Measurements from ENCODE around the gene PTPRR. TPM values are rescaled to one million over a fixed set of nuclear protein-coding genes. Genes with fewer than 3 reads are reported as not detected.

The PTPRR gene
- polyA plus RNA-seq, 4 donors = 0.08 to 0.79 (median 0.44) TPM

- no peak for DNase-seq (ENCODE audit: low read depth in 4 of 4, low spot score in 3 of 4)
Observed at GRCh38 chr12:70806043-70806442, 114.5 kb downstream of the PTPRR start.

DNA sequence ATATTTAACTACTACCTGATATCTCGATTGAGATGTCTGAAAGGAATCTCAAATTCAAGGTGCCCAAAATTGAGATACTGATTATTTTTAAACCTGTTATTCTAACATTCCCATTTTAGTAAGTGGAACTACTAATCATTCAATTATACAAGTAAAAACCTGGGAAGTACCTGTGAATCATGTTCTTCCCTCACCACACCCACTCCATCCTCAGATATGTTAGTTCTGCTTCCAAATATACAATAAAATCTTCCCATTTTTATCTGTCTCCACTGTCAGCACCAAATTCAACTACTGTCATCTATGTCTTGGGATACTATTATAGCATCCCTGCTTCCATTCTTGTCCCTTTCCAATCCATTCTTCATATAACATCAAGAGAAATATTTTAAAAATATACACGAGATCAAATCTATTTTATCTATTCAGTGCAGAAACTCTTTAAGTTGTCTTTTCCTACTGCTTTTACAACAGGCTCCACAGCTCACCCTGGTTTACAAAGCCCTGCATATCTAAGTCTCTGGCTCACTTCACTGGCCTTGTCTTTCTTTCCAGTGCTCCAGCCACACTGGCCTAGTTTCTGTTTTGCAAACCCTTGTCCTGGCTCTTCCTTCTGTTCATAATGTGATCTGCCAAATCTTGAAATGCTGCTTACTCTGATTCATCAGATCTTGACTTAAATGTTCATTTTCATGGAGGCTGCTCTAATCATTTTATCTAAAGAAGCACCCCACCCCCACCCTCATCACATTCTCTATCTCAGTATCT, 122.3 kb downstream of the PTPRR start:
- DNase-seq (ENCODE audit: low read depth in 4 of 4, low spot score in 3 of 4) = no peak

DNA sequence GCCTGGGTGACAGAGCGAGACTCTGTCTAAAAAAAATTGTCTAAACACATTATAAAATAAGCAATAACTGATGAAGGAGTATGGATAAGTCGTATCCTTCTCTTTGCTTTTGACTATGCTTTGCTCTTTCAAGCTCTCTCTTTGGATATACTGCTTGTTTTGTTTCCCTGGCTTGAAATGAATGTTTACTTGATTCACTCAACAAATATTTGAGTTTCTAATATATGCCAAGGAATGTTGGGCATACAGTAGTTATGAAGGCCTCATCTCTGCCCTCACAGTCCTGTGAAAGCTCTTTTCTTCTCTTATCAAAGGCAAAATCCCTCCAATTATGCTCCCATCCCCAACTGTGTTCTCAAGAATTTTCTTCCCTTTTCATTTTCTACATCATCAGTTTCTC, 123.5 kb downstream of the PTPRR start:
- DNase-seq (ENCODE audit: low read depth in 4 of 4, low spot score in 3 of 4) = no peak

DNA sequence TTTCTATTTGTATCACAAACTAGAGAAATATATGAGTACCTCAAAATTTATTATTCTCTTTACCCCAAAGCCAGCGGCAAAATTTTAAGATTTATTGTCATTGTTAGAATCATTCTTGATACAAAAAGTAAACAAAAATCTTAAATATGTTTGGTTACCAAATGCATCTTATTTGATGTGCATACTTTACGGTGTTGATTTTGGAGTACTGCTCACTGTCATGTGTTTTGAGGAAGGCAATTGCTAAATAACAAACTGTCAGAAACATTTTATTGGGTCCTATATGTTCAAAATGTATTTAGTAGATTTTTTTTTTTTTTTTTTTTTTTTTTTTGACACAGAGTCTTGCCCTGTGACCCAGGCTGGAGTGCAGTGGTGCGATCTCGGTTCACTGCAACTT, 124.9 kb downstream of the PTPRR start:
- DNase-seq (ENCODE audit: low read depth in 4 of 4, low spot score in 3 of 4) = no peak

GRCh38 chr12:70794131-70794530, 126.4 kb downstream of the PTPRR start:
- DNase-seq (ENCODE audit: low read depth in 4 of 4, low spot score in 3 of 4) = no peak

DNA sequence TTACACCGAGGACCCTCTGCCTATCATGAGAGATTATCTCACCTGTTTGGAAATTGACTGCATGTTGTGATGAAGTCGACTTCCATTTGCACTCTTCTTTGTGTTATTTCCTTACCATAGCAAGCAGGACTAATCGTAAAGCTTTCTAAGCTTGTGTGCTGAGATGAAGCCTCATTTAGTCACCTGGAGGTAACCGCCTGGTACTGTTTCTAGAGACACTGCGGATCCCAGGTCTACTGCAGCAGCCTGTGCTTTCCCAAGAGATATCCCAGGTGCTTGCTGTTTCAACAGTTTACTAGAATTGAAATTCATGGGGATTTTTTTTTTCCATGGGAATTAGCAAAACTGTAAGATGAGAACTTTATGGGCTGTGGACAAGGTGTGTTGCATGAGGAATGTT, 131.8 kb downstream of the PTPRR start:
- no peak for DNase-seq (ENCODE audit: low read depth in 4 of 4, low spot score in 3 of 4)

GRCh38 chr12:70787612-70788011, 132.9 kb downstream of the PTPRR start:
- DNase-seq (ENCODE audit: low read depth in 4 of 4, low spot score in 3 of 4) = no peak

DNA sequence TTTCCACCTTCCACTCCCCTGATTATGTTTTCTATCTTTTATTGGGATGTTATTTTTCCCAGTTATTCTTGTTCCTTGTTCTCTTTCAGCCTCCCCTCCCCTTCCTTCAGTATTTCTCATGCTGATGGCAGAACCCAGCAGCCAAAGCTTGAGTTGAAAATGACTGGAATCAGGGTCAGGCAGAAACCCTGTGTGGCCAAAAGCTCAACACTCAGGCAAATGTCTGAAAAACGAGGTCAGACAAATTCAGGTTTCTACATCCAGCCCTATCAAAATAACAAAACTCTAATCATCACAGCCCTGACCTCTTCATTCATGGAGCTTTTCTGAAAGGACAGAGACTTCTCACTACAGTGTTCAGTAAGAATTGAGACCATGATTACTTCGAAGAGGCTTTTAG, 134.6 kb downstream of the PTPRR start:
- DNase-seq (ENCODE audit: low read depth in 4 of 4, low spot score in 3 of 4) = no peak

GRCh38 chr12:70784042-70784668, 136.4 kb downstream of the PTPRR start:
- no peak for DNase-seq (ENCODE audit: low read depth in 4 of 4, low spot score in 3 of 4)

DNA sequence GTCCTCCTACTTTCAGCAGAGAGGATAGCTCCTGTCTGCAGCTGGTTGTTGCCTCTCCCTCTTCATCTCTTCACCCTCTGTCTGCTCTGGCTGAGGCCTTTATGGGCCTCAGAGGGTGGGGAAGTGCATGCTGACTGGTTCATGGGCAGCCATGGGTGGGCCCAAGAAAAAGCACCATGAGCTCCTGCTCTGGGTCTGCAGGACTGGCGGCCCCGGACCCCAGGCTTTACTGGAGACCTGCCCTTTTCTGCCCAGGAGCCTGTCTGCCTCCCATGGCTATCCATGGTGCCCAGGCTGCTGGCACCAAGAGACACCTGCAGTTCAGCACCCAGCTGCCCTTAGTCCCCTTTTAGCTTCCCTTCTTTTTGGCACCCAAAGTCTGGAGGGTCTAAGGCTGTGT, 137.1 kb downstream of the PTPRR start:
- no peak for DNase-seq (ENCODE audit: low read depth in 4 of 4, low spot score in 3 of 4)

GRCh38 chr12:70779250-70779649, 141.3 kb downstream of the PTPRR start:
- DNase-seq (ENCODE audit: low read depth in 4 of 4, low spot score in 3 of 4) = no peak

GRCh38 chr12:70774055-70774454, 146.5 kb downstream of the PTPRR start:
- DNase-seq (ENCODE audit: low read depth in 4 of 4, low spot score in 3 of 4) = no peak

DNA sequence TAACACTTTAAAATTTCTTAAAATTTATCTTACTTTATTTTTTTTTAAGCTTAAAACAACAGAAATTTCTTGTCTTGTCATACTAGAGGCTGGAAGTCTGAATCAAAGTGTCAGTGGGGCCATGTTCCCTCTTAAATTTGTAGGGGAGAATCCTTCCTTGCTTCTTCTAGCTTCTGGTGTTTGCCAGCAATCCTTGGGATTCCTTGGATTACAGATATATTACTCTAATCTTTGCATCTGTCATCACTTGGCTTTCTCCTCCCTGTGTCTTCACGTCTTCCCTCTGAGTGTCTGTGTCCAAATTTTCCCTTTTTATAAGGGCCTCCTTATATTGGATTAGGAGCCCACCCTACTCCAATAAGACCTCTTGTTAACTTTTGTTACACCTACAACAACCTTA, 147.7 kb downstream of the PTPRR start:
- no peak for DNase-seq (ENCODE audit: low read depth in 4 of 4, low spot score in 3 of 4)

DNA sequence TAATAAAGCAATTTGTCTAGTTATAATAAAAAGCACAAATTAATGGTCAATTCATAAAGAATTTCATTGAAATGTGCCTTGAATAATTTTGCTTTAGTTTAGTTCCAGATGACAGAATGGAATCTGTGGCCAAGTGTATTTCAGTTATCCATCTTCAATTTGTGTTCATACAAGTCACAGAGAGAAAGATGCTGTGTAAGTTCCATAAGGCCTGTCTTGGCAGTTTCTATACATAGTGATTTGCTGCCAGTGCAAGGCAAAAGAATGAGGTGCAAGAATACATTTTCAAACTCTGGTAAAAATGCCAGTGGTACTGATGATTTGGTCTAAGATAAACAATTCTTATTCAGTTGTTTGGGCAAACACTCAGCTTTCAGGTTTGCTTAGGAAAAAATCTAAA, 149.0 kb downstream of the PTPRR start:
- no peak for DNase-seq (ENCODE audit: low read depth in 4 of 4, low spot score in 3 of 4)

GRCh38 chr12:70763666-70764065, 156.9 kb downstream of the PTPRR start:
- no peak for DNase-seq (ENCODE audit: low read depth in 4 of 4, low spot score in 3 of 4)

DNA sequence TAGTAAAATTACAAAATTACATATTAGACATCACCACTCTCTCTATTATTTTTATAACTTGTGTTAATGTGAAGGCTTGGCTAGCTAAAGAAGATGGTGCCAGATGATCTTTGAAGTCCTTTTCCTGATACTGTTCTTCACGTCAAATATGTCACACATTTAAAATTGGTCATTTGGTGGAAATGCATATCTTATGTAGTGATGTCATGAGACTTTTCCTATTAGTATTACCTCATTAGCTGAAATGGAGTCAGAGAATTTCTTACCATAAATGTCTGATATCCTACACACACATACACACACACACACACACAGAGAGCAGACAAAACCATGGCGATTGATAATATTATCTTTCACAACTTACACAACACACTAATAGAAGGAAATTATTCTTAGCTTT, 158.5 kb downstream of the PTPRR start:
- no peak for DNase-seq (ENCODE audit: low read depth in 4 of 4, low spot score in 3 of 4)

DNA sequence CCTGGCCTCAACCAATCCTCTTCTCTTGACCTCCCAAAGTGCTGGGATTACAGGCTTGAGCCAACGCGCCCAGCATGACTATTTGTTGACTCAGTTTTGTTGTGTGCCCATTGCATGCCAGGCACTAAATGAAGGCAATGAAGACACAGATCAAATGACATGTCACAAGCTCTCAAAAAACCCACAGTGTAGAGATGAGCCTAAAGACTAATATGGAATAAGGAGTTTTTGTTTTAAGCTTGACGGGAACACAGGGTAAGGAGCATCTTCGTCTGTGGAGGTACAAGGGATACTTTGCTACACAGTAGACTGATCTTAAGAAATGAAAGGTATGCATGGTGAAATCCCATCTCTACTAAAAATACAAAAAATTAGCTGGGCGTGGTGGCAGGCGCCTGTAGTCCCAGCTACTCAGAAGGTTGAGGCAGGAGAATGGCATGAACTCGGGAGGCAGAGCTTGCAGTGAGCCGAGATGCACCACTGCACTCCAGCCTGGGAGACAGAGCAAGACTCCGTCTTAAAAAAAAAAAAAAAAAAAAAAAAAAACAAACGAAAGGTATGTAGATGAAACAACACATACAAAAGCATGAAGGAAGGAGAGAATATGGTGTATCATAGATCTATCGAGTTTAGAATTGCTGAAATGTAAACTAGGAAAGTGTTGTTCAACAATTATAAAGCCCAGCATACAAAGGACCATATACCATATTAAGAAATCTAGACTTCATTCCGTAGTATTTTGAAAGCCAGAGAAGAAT, 161.2 kb downstream of the PTPRR start:
- no peak for DNase-seq (ENCODE audit: low read depth in 4 of 4, low spot score in 3 of 4)

GRCh38 chr12:70758494-70758845, 162.1 kb downstream of the PTPRR start:
- DNase-seq (ENCODE audit: low read depth in 4 of 4, low spot score in 3 of 4) = no peak

GRCh38 chr12:70757830-70758493, 162.6 kb downstream of the PTPRR start:
- no peak for DNase-seq (ENCODE audit: low read depth in 4 of 4, low spot score in 3 of 4)

GRCh38 chr12:70756791-70757190, 163.7 kb downstream of the PTPRR start:
- DNase-seq (ENCODE audit: low read depth in 4 of 4, low spot score in 3 of 4) = no peak

- no peak for DNase-seq (ENCODE audit: low read depth in 4 of 4, low spot score in 3 of 4)
Observed at GRCh38 chr12:70756118-70756517, 164.4 kb downstream of the PTPRR start.
